KMS-11 (cell line): ENCODE data around the gene CTIF.

ENCODE experiments used
- H2AFZ ChIP-seq: fragments of 200-600 bp; sonication (generic); 2 replicates; pipeline ENCODE4 v1.6.1; 2016; ENCODE audit warnings: antibody characterized with exemption, mixed run types, low read depth
- H3K27ac ChIP-seq: fragments of 200-600 bp; sonication (generic); 2 replicates; pipeline ENCODE4 v1.6.1; 2016; ENCODE audit warnings: mild to moderate bottlenecking, mixed run types
- H3K27me3 ChIP-seq: fragments of 200-600 bp; sonication (generic); 2 replicates; pipeline ENCODE4 v1.6.1; 2017; ENCODE audit warnings: mild to moderate bottlenecking, low read depth, mixed run types, moderate library complexity; ENCODE audit not compliant: insufficient read depth
- H3K36me3 ChIP-seq: fragments of 200-600 bp; sonication (generic); 2 replicates; pipeline ENCODE4 v1.6.1; 2017; ENCODE audit warnings: mild to moderate bottlenecking, mixed run types; ENCODE audit not compliant: insufficient read depth
- H3K4me1 ChIP-seq: fragments of 200-600 bp; sonication (generic); 2 replicates; pipeline ENCODE4 v1.6.1; 2016; ENCODE audit warnings: mild to moderate bottlenecking, low read depth, mixed run types; ENCODE audit not compliant: poor library complexity, severe bottlenecking
- H3K4me2 ChIP-seq: fragments of 200-600 bp; sonication (generic); 2 replicates; pipeline ENCODE4 v1.7.0; 2016; ENCODE audit warnings: mild to moderate bottlenecking, mixed run types
- H3K4me3 ChIP-seq: fragments of 200-600 bp; sonication (generic); IDR thresholded peaks from 2 replicates; pipeline ENCODE4 v1.6.1; 2017; ENCODE audit warnings: low read depth, low read length, mixed read lengths; ENCODE audit not compliant: insufficient read depth
- H3K79me2 ChIP-seq: fragments of 200-600 bp; sonication (generic); 2 replicates; pipeline ENCODE4 v1.6.1; 2016; ENCODE audit warnings: low read depth, mixed run types; ENCODE audit not compliant: insufficient read depth
- H3K9ac ChIP-seq: fragments of 200-600 bp; sonication (generic); 2 replicates; pipeline ENCODE4 v1.6.1; 2016; ENCODE audit warnings: mild to moderate bottlenecking, mixed run types
- H4K20me1 ChIP-seq: fragments of 200-600 bp; sonication (generic); 2 replicates; pipeline ENCODE4 v1.6.1; 2016; ENCODE audit warnings: mild to moderate bottlenecking, mixed run types; ENCODE audit not compliant: insufficient read depth
- CTCF ChIP-seq: fragments of 200-600 bp; sonication (generic); conservative IDR thresholded peaks from 2 replicates; pipeline ENCODE4 v1.6.1; 2017; ENCODE audit warnings: low read depth, mild to moderate bottlenecking, antibody characterized with exemption, low read length, moderate library complexity, mixed read lengths

The CTIF gene

GRCh38 chr18:48621240-48621639 lies 82.4 kb downstream of the CTIF start:
- Histone ChIP-seq H3K4me1 (no peaks in the 10 kb centered on the region), H3K36me3 (no peaks in the 10 kb centered on the region), H3K79me2 (no peaks in the 10 kb centered on the region), H3K9ac (no peak overlapping the region), H3K27me3 (no peaks in the 10 kb centered on the region), H3K27ac (no peak overlapping the region), H2AFZ (no peak overlapping the region), H4K20me1 (no peaks in the 10 kb centered on the region), H3K4me3 (no peak overlapping the region), H3K4me2 (no peak overlapping the region)
- no peak for TF ChIP-seq CTCF

GRCh38 chr18:48621815-48622555 lies 83.2 kb downstream of the CTIF start:
- Histone ChIP-seq H3K9ac (no peak overlapping the region), H3K36me3 (no peaks in the 10 kb centered on the region), H3K27me3 (no peaks in the 10 kb centered on the region), H3K4me1 (no peaks in the 10 kb centered on the region), H3K27ac (no peak overlapping the region), H3K79me2 (no peaks in the 10 kb centered on the region), H3K4me2 (no peak overlapping the region), H4K20me1 (no peaks in the 10 kb centered on the region), H2AFZ (no peak overlapping the region), H3K4me3 (no peak overlapping the region)
- TF ChIP-seq CTCF: no peak

GRCh38 chr18:48622911-48623431 lies 84.1 kb downstream of the CTIF start:
- no peak overlapping the region for H3K4me3 ChIP-seq
- H3K27me3 ChIP-seq: no peaks in the 10 kb centered on the region
- no peaks in the 10 kb centered on the region for H3K36me3 ChIP-seq
- H4K20me1 ChIP-seq: no peaks in the 10 kb centered on the region
- H3K4me2 ChIP-seq: no peak overlapping the region
- no peaks in the 10 kb centered on the region for H3K4me1 ChIP-seq
- no peak for TF ChIP-seq CTCF
- no peak overlapping the region for H2AFZ ChIP-seq
- no peaks in the 10 kb centered on the region for H3K79me2 ChIP-seq
- no peak overlapping the region for H3K9ac ChIP-seq
- no peak overlapping the region for H3K27ac ChIP-seq

GRCh38 chr18:48623468-48624235 lies 84.8 kb downstream of the CTIF start:
- no peak for TF ChIP-seq CTCF
- no peak overlapping the region for H2AFZ ChIP-seq
- H3K36me3 ChIP-seq: no peaks in the 10 kb centered on the region; the same call in 1 of the 2 replicates
- no peak overlapping the region for H3K9ac ChIP-seq
- no peak overlapping the region for H3K27ac ChIP-seq
- no peaks in the 10 kb centered on the region for H3K27me3 ChIP-seq
- no peaks in the 10 kb centered on the region for H3K4me1 ChIP-seq
- no peak overlapping the region for H3K4me3 ChIP-seq
- H3K79me2 ChIP-seq: no peaks in the 10 kb centered on the region
- no peak overlapping the region for H3K4me2 ChIP-seq
- H4K20me1 ChIP-seq: no peaks in the 10 kb centered on the region
